HG02884 (cell line): ENCODE results near the gene PLCH2.

Experiments used
- ATAC-seq: cut with Tn5 transposase; IDR thresholded peaks from one replicate; pipeline ENCODE4 v1.9.1; 2021; ENCODE audit warnings: mild to moderate bottlenecking, moderate library complexity; ENCODE audit not compliant: unreplicated experiment

PLCH2 gene

DNA sequence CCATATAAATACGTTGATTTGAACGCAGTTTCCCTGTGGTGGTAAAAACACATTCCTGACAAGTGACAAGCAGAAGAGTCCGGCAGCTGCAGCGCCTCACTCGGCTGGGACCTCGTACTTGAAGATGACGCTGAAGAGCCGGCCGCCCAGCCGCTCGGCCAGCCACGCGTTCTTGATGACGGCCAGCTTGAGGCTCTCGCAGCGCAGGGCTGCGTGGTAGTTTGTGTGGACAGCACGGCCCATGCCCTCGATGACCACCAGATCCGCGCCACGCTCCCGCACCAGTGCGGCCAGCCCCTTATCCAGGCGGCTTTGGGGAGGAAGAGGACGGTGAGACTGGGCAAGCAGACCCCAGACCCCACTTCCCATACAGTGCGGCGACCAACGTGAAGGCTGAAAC, 32.7 kb downstream of the PLCH2 start:
- ATAC-seq: no peak

DNA sequence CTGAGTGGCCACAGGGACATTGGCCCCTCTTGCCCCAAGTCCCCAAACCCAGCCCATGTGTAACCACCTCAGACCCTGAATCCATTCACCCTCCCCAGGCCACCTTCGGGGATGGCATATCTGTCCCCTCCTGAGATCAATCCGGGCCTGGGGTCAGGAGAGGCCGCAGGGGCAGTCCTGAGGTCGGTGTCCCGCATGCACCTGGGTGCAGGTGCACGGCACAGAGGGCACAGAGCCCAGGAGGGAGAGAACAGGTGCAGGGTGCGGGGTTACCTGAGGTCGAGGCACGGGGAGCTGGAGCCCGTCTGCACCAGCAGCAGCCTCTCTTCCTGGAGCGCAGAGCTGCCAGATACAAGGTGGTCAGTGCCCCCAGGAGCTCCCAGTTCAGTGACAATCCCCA, 33.5 kb downstream of the PLCH2 start:
- ATAC-seq: no peak

DNA sequence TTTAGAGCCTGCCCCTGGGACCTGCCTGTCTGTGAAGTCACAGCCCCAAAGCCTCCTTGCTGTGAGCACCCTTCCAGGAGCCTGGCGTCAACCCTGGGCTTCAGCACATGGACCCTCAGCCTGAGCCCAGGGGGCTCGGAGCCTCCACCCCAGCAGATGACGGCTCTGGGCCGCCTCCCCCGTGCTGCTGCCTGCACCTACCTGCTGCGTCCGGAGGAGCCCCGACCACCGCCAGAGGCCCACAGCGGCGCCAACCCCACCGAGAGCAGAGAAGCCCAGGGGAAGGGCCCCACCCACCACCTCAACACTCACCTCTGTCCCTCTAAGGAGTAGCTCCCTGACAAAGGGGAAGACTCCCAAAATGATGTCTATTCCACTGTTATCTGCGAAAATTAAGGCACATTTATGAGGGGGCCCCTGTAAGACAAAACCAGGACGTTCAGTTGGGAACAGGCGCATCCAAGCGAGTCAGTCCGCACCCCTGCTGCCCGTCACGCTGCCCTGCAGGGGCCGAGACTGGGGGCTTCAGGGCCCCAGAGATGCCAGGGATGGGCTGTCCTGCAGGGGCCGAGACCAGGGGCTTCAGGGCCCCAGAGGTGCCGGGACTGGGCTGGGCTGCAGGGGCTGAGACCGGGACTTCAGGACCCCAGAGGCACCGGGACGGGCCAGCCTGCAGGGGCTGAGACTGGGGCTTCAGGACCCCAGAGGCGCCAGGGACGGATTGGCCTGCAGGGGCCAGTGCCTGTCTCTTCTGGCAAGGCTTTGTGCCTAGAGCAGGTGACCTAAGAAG, 34.5 kb downstream of the PLCH2 start:
- ATAC-seq: no peak

DNA sequence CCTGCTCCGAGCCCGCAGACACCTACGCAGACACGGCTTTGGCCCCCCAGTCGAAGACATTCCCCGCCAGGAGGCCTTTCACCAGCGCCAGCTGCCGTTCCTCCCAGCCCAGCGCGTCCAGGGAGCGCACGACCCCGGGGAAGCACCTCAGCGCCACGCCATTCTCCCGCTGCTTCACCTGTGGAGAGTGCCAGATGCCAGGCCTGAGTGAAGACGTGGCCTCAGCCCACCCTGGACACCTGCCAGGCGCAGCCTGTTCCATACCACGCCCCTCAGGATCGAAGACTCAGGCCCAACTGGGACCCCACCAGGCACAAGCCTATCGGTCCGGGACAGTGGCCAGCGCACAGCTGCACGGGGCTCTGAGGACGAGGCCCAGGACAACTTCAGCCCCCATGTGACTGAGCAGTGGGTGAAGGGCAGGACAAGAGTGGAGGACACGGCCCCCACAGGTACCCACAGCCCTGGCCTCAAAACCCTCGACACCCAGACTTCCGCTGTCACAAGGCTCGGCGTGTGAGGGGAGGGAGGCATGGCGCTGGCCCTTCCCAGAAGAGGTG, 36.9 kb downstream of the PLCH2 start:
- ATAC-seq: no peak

DNA sequence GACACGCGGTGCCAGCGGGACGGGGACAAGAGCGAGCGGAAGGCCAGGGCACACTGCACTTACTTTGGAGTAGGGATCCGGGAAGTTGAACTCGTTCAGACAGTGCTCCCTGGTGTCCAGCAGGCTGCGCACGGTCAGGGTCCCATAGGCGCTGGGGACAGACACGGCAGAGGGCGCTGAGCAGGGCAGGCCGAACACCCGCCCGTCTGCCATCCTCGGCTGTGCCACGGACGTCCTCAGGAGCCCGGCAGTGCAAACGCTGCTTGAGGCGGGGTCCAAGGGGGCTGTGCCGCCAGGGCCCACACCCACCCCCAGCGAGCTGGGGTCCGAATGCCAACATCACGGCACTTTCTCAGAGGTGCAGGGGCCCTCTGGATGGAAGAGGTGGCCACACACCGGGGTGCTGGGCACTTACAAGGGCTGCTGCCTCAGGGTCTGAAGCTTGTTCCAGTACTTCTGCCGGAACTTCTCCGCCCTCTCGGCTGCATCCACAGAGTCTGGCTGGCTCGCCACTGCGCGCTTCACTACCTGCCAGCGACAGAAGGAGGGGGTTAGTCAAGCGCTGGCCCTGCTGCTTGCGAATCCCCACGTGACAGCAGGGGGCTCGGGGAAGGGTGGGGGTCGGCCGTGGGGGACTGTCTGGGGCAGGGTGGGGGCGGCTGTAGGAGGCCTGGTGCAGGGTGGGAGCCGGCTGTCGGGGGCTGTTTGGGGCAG, 38.0 kb downstream of the PLCH2 start:
- ATAC-seq: no peak

DNA sequence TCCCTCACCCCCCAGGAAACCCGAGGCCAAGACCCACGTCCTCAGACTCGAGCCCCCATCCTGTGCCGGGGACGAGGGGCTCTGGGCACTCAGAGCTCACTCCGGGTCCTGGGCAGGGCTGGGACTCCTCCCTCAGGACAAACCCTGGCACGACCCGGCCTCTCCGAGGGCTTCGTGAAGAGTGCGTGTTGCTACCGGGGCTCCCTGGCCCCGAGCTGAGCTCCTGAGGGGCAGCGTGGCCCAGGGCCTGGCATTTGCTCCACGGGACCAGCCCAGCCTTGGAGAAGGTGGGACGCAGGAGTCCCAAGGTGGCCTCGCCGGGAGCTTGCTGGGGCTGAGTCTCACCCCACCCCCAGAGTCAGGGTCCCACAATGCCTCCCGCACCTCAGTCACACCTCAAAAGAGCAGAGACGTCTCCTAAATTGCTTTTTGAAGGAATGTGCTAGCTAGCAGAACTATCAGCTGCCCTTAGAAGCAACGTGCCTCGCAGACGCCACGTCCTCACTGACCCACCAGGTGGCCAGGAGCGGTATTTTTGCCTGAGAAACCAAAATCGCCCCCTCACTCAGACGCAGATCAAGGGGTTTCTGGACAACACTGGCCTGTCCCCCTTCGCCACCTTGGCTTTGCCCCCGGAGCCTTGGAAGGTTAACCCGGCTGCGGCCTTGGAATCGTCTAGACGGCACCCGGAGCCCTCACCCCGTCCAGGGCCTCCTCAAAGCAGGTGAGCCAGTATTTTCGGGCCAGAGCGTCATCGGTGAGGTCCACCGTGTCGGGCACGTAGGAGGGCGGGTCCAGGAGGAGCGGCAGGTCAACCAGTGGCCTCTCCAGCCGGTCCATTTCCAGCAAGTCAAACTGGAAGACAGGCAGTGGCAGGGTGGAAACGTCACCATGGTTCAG, 39.0 kb downstream of the PLCH2 start:
- ATAC-seq: no peak

DNA sequence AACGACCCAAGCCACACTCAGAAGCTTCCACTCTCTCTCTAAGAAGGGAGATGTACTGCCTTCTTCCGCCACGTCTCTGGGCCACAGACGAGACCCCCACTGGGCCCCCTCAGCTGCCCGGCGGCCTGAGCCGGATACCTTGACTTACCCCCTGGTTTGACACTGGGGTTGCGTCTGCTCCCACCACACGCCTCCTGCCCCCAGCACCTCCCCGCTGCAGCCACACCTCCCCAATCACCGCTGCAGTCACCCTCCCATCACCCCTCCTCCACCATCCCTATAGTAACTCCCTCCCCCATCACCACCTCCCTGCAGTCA, 39.6 kb downstream of the PLCH2 start:
- no peak for ATAC-seq

- no peak for ATAC-seq
These were observed 40.0 kb downstream of the PLCH2 start for GRCh38 chr1:2516124-2516523.

- ATAC-seq: no peak
These were observed 40.9 kb downstream of the PLCH2 start for GRCh38 chr1:2516946-2517345.

DNA sequence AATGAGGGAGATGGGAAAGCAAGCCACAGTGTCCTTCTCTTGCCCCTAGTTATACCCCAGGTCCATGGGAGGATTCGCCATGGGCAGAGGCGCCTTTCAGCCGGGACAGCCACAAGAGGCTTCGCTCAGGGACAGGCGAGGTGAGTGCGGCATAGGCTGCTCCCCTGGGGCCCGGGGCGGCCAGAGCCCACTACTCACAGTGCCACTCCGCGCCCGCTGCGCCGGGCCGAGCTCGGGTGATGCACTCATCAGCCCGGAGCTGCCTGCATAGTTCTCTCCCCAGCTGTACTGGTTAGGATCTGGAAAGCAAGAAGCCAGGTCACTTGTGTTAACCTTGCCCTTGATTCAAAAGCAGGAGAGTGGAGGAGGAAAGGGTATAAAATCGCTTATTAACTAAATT, 41.9 kb downstream of the PLCH2 start:
- ATAC-seq: no peak

DNA sequence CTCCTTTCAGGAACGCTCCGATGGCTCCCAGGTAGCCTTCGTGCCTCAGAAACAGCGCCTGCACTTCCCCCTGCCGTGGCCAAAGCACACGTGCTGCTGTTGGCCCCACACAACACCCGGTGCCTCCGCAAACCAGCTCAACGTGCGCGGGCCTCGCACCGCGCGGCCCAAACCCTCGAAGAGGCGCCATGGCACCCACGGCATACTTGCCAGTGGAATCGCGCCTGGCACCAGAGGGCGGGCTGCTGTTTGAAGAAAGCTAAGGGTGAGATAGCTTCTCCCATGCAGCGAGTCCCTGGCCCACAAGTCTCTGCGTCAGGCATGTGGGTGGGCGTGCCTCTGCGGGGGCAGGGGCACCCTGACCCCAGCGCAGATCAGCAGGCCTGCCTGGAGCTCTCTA, 42.4 kb downstream of the PLCH2 start:
- ATAC-seq: no peak

DNA sequence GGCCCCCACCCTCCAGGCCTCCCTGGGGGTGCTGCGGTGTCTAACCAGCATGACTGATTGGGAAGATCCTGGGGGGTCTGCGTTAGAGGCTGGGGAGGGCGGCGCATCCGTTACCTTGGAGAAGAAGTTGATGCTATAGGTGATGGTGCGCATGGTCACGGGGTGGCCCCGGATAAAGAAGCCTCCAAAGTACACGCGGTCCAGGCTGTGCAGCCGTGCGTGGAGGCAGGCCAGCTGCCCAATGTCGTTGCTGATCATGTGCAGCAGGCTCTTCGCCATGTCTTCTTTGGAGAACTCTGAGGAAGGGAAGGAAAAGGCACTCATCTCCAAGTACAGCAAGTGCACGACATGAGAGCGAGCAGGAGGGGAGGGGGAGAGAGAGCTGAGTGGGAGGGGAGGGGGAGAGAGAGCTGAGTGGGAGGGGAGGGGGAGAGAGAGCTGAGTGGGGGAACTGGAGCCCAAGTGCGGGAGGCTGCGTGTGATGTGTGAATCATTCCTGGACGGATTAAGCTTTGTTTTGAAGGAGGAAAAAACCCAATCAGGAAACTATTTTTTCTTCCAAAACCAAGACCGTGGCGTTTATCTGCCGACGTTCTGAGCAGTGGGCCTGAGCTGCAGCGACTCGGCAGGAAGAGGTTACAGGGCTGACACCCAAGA, 43.1 kb downstream of the PLCH2 start:
- no peak for ATAC-seq

GRCh38 chr1:2519729-2520128, 43.6 kb downstream of the PLCH2 start:
- no peak for ATAC-seq

DNA sequence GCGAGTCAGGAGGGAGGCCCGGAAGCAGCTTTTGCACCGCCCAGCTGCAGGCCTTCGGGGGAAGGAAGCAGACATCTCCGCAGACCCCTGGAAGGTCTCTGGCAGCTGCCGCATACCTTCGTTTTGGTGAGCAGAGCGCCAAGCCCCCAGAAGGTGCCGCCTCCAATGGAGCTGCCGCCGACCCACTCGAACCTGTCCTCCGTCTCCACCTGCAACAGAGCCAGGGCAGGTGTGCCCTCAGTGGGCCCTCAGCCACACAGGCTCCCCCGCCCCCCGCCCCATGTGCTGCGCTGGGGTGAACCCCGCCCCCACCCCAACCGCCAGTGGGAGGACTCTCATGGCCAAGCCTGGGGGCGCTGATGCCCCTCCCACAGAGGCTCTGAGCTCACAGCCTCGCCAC, 44.1 kb downstream of the PLCH2 start:
- ATAC-seq: no peak

GRCh38 chr1:2520806-2521205, 44.7 kb downstream of the PLCH2 start:
- ATAC-seq: no peak

GRCh38 chr1:2522230-2522629, 46.1 kb downstream of the PLCH2 start:
- no peak for ATAC-seq

DNA sequence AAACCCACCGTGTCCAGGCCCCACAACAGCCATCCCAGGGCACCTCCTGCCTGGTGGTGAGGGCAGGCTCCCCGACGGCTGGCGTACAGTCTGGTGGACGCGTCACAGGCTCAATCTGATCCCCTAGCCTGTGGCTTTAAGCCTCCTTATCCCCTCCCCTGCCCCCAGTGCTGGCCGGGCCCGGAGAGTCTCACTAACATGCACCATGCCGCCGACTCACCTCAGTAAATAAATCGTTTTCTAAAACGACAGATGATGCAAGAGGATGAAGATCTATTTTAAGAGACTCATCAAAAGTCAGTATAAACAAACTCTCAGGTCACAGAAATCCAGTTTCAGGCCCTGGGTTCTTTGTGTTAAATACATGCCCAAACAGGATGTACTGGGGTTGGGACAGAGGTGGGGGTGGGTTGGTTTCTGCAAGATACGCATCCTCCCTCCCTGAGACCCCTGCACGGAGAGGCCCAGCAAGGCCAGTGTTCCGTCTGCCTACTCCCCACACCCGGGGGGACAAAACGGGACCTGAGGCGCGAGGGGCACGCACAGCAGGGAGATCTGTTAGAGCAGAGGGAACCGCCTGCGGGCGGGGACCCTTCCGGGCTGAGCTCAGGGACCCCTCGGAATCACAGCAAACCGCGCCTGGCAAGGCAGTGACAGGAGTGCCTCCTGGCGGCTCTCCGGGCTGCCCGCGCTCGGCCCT, 47.3 kb downstream of the PLCH2 start:
- ATAC-seq: no peak

DNA sequence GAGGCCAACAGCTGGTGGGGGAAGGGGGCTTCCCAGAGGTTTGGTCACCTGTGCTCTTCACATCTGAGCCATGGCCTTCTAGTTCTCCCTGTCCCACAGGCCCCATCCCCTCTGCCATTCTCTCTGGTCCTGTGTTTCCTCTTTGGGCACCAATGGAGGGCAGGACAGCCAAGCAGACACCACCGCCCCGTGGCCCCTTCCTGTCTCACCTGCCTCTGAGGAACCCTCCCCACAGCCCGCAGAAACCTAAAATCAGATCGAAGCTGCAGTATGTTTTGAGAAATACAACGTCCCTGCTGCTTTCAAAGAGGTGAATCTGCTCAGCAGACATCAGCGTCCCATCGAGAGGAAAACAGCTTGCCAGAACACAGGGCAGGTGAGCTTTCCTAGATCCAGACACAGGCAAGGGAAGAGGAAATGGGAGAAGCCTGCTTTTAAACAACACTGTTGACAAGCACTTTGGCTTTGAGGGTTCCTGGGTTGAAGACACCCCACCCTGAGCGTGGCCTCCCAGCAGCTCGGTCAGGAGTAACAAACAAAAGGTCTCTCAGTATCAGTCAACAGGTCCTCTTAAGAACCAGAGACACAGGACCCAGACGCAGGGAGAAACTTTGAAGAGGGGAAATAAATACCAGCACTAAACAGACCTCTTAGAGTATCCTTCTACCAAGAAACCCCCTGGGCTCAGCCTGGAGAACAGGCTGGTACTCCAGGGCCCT, 48.0 kb downstream of the PLCH2 start:
- no peak for ATAC-seq

- no peak for ATAC-seq
These were observed 49.5 kb downstream of the PLCH2 start for GRCh38 chr1:2525572-2525919.
